ENCODE data around the gene SPTBN4.
"Not testable (repeated sequence)": the region's sequence is repeated elsewhere in the genome, so short reads cannot be mapped to it uniquely, and the experiment has no call there.

SPTBN4 gene

DNA sequence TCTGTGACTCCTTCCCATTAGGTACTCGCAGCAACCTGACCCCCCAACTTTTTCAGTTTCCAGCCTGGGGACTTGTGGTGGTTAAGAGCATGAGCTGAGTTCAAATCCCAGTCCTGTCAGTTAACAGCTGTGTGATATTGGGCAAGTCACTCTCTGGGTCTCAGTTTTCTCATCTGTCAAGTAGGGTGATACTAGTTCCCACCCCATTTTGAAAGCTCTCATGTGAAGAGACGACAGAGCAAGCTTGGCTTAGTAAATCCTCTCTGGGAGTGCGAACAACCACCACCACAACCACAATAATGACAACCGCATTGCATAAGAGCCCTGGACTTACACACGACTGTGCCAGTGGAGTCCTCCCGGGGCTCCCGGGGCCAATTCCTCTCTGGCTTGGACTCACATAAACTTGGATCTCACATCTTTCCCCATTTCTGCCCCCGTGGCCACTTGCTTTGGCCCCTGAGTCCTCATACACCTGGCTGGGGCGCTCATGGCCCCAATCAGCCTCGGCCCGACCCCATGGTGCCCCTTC, 1.7 kb upstream of the SPTBN4 start:
- ATAC-seq, result no peak
- no peak for DNase-seq

DNA sequence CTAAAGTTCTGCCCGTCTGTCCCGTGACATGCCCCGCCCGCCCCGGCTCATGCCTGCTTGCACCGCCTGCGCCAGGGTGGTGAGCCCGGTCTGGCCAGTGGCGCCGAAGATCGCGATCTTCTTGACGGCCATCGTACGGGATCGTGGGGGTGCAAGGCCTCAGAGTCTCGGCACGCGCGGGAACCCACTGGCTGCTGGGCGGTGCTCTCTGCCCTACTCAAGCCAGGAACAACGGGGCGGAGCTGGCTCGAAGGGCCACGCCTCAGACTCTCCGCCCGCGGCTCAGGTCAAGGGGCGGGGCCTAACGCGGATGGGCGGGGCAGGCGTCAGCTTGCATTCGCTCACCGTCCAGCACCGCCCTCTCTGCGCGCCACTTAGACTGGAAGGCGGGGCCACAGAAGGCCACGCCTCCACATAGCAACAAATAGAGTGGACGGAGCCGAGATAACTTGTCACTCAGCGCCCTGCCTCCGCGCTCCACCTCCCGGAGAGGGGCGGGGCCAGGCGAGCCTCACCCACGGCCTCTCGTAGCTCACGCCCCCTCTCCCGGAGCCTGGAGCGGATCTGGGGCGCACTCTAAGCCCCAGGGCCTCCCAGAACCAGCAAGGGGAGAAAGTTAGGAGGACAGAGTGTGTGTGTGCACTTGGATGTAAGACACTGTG, 1.1 kb upstream of the SPTBN4 start, which contains the start of gene BLVRB:
BLVRB (minus strand) TSS at position 189 of the 662 bp plus-strand sequence; CDS start at position 132, 57 bp downstream.
- peak; percentile 90 for ATAC-seq
- DNase-seq, result peak; percentile 100

GRCh38 chr19:40466219-40466984, 399 bp upstream of the SPTBN4 start:
- ATAC-seq (peak; percentile 75), DNase-seq (peak; percentile 72)

DNA sequence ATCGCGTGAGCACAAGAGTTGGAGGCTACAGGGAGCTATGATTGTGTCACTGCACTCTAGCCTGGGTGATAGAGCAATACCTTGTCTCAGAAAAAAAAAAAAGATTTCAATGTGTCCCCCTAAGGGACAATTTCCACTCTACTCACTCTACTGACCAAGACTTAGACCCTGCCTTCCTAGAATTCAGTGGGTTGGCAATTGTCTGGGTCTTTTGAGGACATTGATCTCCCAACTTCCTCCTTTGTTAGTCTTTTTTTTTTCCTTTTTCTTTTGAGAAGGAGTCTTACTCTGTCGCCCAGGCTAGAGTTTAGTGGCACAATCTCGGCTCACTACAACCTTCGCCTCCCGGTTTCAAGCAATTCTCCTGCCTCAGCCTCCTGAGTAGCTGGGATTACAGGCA, 2.2 kb downstream of the SPTBN4 start:
- ATAC-seq (no peak), DNase-seq (no peak)

DNA sequence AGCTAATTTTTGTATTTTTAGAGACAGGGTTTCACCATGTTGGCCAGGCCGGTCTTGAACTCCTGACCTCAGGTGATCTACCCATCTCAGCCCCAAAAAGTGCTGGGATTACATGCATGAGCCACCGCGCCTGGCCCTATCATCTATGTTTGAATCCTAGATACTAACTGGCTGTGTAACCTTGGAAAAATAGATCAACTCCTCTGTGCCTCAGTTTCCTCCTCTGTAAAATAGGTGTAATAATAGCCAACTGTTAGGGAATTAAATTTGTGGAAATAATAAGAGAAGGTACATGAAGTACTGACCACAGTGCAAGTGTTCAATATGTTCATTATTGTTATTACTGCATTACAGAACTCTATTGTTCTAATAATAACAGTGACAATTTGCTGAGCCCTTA, 4.3 kb downstream of the SPTBN4 start:
- no peak for DNase-seq
- ATAC-seq, result no peak

GRCh38 chr19:40472516-40472915, 5.7 kb downstream of the SPTBN4 start:
- no peak for DNase-seq
- ATAC-seq, result no peak

- DNase-seq (no peak), ATAC-seq (no peak)
Observed at GRCh38 chr19:40474737-40475136, 7.9 kb downstream of the SPTBN4 start.

- peak; percentile 32 for ATAC-seq
- DNase-seq, result not testable (repeated sequence)
Observed at GRCh38 chr19:40475878-40476644, 9.3 kb downstream of the SPTBN4 start.

- no peak for ATAC-seq
- DNase-seq, result no peak
Observed at GRCh38 chr19:40486017-40486416, 19.2 kb downstream of the SPTBN4 start.

- ATAC-seq, result no peak
- DNase-seq, result no peak
Observed at GRCh38 chr19:40489882-40490230, 23.1 kb downstream of the SPTBN4 start.

- no peak for ATAC-seq
- DNase-seq, result no peak
Observed at GRCh38 chr19:40492274-40492673, 25.5 kb downstream of the SPTBN4 start.

DNA sequence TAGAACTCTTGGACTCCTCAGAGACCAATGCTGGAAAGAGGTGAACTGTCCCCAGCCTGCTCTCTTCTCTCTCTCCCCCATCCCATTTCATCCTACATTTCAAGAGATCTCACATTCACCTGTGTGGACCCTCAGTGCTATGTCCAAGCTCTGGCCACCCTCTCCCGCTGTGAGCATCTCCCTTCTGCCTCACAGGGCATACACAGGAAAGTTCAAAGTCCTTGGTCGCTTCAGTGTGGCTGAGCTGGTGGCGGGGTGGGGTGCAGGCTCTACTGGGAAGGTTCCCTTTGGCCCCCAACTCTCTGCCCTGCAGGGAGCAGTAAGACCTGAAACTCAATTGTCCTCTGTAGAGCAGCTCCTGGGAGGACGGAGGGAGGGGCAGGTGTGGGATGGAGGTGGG, 27.0 kb downstream of the SPTBN4 start:
- ATAC-seq (no peak), DNase-seq (no peak)

DNA sequence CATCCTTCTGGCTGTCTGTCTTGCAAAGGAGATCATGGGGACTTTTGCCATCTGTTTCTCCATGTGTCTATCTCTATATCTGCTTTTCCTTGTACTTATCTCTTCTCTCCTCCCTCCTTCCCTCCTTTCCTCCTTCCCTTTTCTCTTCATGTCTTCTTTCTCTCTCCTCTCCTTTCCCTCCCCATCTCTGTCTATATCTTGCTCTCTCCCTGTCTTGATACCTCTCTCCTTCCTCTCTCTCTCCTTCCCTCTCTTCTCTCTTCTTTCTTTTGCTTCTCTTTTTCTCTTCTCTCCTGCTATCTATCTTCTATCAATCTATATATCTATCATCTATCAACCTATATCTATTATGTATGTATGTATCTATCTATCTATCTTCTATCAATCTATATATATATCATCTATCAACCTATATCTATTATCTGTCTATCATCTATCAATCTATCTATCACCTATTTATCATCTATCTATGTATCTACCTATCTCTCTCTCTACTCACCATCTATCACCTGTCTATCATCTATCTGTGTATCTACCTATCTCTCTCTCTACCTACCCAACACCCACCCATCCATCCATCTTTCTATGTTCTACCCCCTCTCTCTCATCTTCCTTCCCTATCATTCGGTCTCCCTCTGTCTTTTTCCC, 27.5 kb downstream of the SPTBN4 start:
- DNase-seq, result no peak
- no peak for ATAC-seq

GRCh38 chr19:40497214-40497613, 30.4 kb downstream of the SPTBN4 start:
- ATAC-seq, result no peak
- DNase-seq, result no peak

GRCh38 chr19:40499320-40499719, 32.5 kb downstream of the SPTBN4 start:
- no peak for ATAC-seq
- DNase-seq, result no peak

DNA sequence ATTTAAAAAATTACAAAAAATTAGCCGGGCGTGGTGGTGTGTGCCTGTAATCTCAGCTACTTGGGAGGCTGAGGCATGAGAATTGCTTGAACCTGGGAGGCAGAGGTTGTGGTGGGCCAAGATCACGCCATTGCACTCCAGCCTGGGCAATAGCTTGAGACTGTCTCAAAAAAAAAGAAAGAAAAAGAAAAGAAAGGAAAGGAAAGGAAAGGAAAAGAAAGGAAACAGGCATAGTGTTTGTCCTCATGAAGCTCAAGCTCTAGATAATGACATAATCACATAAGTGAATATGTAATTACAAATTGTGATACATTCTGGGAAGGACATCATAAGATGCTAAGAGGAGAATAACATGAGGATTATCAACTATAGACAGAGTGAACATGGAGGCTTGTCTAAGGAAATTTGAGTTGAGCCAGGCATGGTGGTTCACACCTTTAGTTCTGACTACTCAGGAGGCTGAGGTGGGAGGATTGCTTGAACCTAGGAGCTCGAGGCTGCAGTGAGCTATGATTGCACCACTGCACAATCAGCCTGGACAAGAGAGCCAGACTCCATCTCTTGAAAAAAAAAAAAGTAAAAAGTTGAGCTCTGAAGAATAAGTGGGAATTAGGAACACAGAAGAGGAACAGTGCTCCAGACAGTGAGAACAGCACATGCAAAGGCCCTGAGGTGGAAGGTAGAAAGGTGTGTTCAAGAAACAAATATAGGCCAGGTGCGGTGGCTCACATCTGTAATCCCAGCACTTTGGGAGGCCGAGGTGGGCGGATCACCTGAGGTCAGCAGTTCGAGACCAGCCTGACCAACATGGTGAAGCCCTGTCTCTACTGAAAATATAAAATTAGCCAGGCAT, 34.1 kb downstream of the SPTBN4 start:
- not testable (repeated sequence) for DNase-seq, ATAC-seq

GRCh38 chr19:40501599-40501998, 34.8 kb downstream of the SPTBN4 start:
- no peak for ATAC-seq
- DNase-seq, result no peak

DNA sequence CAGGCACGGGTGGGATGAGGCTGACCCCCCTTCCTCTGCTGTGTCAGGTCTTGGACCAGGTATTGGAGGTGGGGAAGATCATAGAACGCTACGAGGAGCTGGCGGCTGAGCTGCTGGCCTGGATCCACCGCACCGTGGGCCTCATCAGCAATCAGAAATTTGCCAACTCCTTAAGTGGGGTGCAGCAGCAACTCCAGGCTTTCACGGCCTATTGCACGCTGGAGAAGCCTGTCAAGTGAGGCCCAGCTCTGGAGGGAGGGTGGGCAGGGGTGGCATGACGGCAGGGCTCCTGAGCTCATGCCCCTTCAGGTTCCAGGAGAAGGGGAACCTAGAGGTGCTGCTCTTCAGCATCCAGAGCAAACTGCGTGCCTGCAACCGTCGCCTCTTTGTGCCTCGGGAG, 35.3 kb downstream of the SPTBN4 start:
- ATAC-seq (no peak), DNase-seq (no peak)

DNA sequence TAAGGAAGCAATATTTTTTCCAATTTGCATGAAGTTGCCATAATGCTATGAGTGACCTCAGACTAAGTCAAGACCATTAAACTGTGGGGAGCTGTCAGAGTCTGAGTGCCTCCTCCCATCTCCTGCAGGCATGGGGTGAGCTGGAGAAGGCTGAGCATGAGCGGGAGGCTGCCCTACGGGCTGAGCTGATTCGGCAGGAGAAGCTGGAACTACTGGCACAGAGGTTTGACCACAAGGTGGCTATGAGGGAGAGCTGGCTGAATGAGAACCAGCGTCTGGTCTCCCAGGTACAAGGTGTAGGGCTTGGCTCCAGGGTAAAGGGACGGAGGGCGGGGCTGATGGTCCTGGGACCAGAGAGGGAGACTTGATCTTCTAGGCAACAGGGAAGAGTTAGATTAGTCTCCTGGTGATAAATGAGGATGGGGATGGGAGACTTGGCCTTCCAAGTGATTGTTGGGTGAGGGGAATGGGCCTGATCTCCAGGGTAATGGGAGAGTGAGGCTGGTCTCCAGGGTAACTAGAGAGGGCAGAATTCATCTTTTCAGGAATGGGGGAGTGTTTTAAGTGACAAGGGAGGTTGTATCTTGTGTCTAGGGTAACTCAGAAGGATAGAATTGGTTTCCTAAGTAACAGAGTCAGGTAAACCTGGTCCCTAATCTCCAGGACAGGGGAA, 36.0 kb downstream of the SPTBN4 start:
- DNase-seq (no peak), ATAC-seq (no peak)

DNA sequence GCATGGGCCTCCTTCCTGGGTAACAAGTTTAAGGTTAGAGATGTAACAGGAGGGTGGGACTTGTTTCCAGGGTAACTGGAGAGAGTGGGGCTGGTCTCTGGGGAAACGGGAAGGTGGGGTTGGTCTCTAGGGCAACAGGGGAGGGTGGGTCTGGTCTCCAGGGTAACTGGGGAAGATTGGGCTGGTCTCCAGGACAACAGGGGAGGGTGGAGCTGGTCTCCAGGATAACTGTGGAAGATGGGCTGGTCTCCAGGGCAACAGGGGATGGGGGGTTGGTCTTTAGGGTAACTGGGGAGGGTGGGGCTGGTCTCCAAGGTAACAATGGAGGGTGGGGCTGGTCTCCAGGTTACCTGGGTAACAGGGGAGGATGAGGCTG, 36.5 kb downstream of the SPTBN4 start:
- ATAC-seq (no peak), DNase-seq (no peak)

- ATAC-seq, result no peak
- no peak for DNase-seq
Observed at GRCh38 chr19:40506099-40506498, 39.3 kb downstream of the SPTBN4 start.

Data from stimulated activated naive CD8-positive, alpha-beta T cell treated with anti-CD3 and anti-CD28 coated beads, Interleukin-15, Interleukin-2, amounts not matched to agents 100 U/mL and 50 U/mL, for 24 hours (primary cell).